Activated CD8-positive, alpha-beta memory T cell treated with anti-CD3 and anti-CD28 coated beads, Interleukin-2, amount 50 U/mL, for 48 hours (primary cell): ENCODE data around the gene WDR38.
"Not testable (repeated sequence)": the region's sequence is repeated elsewhere in the genome, so short reads cannot be mapped to it uniquely, and the experiment has no call there.

Source experiments
- DNase-seq: peaks from one replicate; pipeline ENCODE4 v3.0.0-alpha.2; 2020

The WDR38 gene

DNA sequence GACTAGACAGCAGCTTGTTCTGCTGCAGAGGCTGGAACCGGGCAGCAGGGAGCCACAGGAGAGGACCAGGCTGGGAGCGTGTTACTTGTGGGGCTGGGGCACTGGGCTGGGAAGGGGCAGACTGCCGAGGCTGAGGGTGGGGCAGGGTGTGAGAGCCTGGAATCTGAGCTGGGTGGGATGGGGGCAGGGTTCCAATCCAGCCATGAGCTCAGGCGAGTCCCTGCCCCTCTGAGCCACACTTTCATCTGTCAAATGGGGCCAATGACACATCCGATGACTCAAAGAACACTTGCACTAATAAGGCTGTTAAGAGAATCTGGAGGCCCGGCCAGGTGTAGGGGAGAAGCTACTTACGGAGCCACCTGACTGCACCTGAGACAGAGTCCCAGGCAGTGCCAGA, 18.7 kb upstream of the WDR38 start:
- no peak for DNase-seq

DNA sequence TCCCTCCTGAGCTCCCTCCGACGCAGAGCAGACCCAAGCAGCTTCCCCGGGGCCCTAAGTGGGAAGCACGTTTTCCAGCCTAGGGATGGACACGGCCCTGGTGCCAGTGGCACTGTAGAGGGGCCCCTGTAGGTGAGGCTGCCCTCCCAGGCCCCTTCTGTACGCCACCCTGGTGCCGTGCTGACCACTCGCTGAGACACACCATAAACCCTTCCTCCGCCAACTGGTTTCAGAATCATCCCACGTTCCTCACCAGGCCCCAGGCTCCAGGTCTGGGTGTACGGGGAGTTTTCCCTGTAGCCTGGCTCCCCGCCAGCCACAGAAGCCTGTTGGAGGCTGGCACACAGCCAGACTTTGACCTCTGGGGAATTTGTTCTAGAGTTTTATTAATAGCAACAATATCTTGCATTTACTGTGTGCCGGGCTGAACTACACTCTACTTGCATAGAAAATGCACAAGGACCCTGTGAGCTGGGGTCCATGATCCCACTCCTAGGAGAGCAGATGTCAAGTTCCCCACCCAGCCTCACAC, 18.2 kb upstream of the WDR38 start:
- DNase-seq = no peak

DNA sequence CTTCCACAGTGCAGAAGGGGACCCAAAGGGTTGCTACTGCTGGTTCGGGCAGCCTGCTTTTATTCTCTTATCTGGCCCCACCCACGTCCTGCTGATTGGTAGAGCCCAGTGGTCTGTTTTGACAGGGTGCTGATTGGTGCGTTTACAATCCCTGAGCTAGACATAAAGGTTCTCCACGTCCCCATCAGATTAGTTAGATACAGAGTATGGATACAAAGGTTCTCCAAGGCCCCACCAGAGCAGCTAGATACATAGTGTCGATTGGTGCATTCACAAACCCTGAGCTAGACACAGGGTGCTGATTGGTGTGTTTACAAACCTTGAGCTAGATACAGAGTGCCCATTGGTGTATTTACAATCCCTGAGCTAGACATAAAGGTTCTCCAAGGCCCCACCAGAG, 15.1 kb upstream of the WDR38 start:
- DNase-seq = not testable (repeated sequence)

DNA sequence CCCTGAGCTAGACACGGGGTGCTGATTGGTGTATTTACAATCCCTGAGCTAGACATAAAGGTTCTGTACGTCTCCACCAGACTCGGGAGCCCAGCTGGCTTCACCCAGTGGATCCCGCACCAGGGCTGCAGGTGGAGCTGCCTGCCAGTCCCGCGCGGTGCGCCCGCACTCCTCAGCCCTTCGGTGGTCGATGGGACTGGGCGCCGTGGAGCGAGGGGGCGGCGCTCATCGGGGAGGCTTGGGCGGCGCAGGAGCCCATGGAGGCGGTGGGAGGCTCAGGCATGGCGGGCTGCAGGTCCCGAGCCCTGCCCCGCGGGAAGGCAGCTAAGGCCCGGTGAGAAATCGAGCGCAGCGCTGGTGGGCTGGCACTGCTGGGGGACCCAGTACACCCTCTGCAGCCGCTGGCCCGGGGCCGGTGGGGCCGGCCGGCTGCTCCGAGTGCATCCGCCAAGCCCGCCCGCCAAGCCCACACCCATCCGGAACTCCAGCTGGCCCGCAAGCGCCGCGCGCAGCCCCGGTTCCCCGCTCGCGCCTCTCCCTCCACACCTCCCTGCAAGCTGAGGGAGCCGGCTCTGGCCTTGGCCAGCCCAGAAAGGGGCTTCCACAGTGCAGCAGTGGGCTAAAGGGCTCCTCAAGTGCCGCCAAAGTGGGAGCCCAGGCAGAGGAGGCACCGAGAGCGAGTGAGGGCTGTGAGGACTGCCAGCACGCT, 14.5 kb upstream of the WDR38 start:
- not testable (repeated sequence) for DNase-seq

DNA sequence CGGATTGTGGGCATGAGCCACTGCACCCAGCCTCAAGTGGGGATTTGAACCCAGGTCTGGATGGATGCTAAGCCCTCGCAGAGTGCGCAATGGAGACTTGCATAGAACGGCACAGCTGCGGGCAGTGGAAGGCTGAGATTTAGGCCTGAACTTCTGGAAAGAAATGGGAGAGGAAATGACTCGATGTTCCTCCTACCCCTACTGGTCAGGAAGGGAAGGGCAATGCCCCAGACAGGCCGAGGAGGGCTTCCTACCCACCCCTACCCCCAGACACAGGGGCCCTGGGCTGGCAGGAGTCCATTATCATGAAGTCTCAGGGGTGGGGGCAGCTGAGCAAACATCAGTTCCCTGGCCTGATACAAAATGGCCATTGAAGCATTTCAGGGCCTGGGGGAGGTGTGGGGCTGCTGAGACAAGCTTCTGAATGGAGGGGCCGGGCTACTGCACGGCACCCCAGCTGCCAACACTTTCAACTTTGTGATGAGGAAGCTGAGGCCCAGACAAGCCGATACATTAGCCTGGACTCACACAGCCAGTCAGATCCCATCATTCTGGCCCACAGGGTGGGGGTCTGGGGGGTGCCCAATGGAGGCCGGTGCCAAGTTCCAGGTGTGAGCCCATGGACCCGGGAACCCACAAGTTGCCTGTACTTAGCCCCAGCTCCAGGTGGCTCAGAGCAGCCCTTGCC, 13.5 kb upstream of the WDR38 start:
- no peak for DNase-seq

DNA sequence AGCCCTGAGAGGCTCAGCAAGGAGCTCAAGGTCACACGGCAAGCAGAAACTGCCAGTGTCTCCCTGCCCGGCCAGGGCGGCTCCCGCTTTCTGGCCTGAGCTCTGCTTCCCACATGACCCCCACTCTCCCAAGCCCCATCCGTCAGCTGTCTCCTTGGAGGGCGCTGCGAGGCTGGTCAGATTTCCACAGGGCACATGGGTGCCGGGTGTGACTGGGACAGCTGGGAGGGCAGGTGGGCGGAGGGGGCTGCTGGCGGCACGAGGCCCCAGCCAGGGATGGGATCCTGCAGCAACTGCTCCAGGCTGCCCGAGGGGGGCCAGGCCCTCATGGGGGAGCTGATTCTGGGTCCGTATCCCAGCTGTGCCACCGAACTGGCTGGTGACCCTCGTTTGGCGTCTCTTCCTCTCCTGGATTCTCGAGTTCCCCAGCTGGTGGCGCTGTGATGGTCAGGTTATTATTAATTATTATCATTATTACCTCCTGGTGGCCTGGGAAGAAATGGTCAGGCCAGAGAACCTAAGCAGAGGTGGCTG, 12.9 kb upstream of the WDR38 start:
- DNase-seq = no peak

DNA sequence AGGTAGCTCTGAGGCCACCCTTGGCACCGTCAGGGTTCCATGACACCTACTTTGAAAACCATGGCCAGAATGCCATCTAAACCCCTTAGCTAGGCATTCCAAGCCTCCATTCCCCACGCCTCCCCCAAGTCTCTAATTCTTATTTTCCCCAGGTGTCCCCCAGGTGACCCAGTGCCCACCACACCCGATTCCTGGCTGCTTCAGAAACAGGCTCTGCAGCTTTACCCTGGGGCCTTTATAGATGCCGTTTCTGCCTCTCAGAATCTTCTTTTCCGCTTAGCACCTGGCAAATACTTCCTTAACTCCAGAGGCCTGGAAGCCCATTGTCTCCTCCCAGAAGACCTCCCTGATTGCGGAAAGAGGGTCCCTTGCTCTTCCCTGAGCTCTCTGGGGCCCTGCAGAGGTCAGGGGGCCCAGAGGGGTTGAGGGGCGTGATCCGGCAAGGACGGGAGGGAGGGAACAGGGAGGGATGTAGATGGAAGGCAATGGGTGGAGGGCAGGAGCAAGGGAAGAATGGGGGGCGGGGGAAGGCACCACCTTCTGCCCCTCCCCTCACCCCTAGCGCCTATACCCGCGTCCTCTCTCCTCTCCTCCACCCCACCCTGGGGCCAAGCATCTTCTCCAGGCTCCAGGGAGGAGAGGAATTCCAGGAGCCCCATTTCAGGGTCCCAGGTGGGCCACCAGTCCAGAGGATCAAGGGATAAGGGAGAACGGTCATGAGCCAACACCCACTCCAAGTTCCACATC, 12.0 kb upstream of the WDR38 start:
- no peak for DNase-seq

DNA sequence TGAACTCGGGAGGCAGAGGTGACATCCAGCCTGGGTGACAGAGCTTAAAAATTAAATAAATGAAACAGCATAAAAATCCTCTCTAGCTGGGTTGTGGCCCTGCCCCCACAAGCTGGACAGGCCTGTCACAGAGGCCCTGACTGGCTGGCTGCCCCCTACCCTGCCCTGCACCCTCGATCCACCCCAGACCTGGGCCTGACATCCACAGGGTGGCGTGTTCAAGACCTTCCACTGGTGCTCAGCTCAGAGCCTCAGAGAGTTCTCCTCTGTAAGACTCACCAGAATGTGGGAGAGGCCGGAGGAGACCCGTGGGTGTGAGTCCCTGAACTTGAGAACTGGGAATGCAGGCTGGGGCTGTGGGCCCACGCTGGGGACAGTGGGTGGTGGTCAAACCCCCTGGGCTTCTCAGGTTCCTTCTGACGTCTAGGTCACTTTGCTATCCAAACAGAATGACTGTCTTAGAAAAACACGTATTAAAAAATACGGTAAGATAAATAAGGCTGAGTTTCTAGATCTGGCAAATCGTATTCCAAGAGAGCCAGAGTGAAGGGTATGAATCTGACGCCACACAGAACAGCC, 9.7 kb upstream of the WDR38 start:
- no peak for DNase-seq

DNA sequence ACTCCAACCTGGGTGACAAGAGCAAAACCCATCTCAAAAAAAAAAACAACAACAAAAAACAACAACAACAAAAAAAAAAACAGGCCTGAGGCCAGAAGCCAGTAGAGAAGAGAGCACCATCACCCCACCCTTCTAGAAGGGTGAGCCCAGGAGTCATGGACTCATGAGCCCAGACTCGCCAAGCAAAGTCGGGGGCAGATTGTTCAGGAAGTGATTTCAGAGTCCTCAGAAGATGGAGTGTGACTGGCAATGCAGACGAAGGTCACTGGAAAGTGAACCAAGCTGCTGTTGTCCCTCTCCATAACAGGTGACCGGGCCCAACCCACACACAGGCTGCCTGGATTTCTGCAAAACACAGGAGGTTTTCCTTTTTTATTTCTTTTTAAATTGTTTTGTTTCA, 9.0 kb upstream of the WDR38 start:
- DNase-seq = no peak

DNA sequence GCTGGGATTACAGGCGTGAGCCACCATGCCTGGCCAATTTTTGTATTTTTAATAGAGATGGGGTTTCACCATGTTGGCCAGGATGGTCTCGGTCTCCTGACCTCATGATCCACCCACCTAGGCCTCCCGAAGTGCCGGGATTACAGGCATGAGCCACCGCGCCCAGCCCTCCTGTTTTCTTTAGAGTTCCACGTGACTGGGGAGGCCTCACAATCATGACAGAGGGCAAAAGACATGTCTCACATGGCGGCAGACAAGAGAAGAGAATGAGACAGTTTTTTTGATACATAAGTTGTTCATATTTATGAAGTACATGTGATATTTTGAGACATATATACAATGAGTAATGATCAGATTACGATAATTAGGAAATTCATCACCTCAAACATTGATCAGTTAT, 6.8 kb upstream of the WDR38 start:
- not testable (repeated sequence) for DNase-seq

DNA sequence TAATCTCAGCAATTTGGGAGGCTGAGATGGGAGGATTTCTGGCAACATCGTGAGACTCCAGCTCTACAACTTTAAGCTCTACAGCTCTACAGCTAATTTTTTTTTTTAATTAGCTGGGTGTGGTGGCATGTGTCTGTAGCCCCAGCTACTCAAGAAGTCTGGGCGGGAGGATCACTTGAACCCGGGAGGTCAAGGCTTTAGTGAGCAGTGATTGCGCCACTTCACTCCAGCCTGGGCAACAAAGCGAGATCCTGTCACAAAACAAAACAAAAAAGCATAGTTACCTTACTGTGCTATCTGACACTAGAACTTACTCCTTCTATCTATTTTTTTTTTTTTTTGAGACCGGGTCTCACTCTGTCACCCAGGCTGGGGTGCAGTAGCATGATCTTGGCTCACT, 6.3 kb upstream of the WDR38 start:
- DNase-seq = no peak

DNA sequence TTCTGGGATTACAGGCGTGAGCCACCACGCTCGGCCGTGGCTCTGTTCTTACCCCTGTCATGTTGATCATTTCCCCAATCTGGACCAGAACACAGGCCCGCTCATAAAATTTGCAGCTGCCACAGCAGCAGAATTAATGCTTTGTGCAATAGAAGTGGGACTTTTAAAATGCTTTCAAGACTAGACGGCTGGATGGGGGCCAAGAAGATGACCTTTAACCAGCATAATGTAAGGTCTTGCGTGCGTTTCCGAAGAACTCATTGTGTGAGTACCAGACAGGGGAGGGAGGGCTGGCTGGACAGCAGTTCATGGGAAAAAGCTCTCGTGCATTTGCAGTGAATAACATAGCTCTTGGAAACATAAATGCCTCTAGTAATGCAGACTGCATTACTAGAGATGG, 3.5 kb upstream of the WDR38 start:
- no peak for DNase-seq

DNA sequence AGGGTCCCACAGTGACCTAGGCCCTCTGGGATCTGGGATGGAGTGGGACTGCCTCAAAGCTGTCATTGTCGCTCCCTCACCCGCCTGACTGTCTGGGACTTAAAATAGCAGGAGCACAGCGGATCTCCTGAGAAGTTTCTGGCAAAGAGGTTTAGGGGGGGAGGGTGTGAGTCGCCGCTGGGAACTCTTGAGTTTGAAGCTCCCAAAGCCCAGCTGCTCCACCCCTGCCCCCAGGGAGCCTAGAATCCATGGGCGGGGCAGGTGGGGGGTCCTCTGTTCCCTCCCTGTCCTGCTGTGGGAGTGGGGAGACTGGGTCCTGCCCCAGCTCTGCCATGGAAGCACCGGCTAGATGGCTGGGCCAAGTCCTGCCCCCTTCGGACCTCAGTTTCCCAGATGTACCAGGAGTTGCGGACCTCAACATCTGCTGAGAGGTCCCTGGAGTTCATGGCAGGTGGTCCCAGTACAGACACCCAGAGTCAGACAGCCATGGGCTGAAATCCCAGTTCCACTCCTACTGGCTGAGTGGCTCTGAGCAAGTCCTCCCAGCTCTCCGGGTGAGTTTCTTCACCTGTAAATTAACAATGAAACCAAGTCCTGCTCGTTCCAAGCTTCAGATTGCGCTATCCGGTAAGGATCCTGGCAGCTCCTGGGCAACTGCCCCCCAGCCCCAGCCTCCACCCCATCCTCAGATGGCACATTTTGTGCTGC, 985 bp upstream of the WDR38 start:
- no peak for DNase-seq

DNA sequence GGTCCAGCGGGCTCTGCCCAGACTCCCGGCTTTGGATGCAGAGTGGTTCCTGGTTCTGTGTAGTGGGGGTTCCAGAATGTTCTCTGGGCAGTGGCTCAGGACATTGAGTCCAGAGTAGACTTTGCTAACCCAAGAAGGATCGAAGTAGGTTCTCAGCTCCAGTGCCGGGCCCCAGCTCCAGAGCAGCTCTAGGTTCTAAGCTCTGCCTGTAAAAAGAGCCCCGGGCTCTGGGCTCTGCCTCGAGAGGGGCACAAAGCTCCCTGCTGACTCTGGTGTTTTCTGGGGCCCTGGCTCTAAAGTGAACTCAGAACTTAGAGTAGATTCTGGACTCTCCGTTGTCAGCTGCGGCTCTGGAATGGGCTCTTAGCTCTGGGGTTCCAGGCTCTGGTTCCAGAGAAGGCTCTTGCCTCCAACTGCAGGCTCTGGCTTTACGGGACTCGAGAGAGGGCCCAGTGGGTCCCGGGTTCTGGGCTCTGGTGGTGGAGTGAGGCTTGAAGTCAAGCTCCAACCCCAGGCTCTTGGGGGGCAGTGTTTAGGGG, 414 bp downstream of the WDR38 start:
- DNase-seq = no peak

DNA sequence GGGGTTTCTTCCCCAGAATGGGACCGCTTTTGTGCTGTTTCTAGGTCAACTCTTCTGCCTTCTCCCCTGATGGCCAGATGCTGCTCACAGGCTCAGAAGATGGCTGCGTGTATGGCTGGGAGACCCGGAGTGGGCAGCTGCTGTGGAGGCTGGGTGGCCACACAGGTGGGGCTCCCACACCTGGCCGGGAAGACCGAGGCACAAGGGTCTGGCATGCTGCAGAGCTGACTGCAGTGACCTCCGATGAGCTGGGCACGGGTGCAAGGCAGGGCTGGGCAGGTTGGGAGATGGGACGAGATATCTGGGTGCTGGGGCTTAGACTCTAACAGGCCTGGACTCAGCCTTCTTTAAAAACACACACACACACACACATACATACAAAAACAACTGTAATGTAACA, 901 bp downstream of the WDR38 start:
- DNase-seq = no peak

DNA sequence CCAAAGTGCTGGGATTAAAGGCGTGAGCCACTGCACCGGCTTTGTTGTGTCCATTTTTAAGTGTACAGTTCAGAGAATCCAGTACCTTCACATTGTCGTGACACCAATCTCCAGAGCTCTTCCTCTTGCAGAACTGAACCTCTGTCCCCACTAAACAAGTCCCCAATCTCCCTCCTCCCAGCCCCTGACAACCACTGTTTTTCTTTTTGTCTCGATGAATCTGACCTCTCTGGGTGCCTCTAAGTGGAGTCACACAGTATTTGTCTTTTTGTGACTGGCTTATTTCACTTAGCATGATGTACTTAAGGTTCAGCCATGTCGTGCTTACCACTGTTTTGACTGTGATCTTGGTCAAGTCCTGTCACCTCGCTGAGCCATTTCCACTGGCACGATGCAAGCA, 1.6 kb downstream of the WDR38 start:
- DNase-seq = no peak

DNA sequence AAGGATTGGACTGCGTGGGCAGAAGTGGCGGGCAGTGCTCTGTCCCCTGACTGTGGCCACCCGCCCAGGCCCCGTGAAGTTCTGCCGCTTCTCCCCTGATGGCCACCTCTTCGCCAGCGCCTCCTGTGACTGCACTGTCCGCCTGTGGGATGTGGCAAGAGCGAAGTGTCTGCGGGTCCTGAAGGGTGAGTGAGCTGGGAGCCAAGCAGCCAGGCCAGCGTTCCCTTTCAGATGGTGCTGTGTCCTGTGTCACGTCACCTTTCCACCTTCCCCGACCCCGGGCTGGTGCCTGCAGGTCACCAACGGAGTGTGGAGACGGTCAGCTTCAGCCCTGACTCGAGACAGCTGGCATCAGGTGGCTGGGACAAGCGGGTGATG, 2.3 kb downstream of the WDR38 start:
- no peak for DNase-seq

DNA sequence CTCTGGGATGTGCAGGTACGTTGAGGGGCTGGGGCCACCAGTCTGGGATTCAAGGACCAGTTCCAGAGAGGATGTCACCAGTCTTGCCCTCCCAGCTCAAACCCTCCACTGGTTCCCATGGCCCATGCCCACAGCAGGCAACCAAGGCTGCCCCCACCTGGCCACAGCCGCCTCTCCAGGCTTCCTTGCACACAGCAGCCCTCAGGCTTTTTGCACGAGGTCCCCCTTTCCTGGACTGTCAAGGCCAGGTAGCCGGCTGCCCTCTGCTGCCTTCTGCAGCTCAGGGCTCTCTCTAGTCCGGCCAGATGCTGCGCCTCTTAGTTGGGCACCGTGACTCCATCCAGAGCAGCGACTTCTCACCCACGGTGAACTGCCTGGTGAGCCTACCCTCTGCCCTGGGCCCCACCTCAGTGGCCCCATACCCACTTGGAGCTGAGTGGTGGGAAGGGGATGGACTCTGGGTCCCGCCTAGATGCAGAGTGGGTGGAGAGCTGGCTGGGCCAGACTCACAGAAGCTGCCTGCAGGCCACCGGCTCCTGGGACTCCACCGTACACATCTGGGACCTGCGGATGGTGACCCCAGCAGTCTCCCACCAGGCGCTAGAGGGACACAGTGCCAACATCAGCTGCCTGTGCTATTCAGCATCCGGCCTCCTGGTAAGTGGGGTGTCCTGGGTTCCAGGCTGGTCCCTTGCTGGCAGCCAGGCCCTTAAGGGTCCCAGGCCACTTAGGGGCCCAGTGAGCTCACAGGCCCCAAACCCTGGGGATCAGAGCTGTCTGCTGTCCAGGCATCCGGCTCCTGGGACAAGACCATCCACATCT, 2.9 kb downstream of the WDR38 start:
- DNase-seq = peak; percentile 78

DNA sequence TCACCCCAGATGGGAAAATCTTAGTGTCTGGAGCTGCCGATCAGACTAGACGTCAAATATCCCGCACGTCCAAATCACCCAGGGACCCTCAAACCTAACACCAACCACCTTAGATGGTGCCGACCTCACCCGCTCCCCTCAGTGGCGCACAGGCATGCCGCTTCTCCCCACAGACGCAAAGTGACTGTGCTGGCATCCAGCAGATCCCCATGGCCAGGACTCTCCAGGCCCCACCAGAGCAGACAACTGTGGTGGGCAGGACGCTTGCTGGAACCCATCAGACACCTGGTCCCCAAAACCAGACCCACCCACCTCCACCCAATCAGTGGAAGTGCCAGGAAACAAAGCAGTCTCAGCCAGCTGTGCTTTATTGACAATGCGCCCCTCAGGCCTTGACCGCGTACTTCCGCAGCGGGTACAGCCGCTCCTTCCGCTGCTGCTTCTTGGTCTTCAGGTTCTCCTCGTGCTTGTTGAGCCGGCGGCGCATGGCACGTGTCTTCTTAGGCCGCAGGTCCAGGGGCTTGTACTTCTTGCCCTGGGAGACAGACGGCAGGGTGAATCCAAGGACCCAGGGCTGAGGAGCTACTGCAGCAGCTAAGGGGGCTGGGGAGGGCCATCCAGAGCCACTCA, 4.4 kb downstream of the WDR38 start:
- DNase-seq = peak; percentile 57

DNA sequence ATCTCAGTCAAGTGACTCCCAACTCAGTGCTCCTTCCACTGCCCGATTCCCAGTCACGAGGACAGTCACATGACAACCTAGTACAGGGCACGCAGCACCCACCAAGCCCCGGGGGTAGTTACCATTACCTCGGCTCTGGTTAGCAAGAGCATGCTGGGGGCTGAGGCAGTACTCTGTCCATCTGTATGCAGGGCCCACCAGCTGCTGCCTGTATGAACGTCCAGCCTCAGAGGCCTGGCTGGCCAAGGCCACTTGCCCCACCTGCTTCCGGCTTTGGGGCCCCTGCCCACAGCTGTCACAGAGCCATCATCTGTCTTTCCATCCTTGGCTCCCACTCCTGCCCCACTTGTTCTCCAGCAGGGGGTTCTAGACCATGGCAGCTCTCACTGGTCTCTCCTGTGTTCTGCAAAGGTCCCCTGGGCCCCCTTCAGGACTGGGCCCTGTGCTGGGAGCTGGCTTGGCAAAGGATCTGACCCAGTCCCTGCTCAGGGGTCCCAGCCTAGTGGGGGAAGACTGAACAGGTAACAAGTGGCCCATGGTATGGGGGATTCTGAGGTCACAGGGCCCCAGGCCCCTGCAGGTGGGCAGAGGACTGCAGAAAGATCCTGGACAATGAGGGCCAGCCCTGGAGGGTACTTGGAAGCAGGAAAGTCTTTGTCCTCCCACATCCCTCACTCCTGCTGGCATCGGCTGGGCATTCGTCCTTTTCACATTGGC, 5.2 kb downstream of the WDR38 start:
- no peak for DNase-seq
